Smooth muscle cell (in vitro differentiated cells): ENCODE data around the gene MCL1. TPM values are rescaled to one million over a fixed set of nuclear protein-coding genes. Genes with fewer than 3 reads are reported as not detected.
A peak's percentile ranks its signal among the peaks of the same experiment; 100 is the strongest.

Experiments used
- DNase-seq: peaks from one replicate; lab custom pipeline; 2025; ENCODE audit not compliant: unreplicated experiment; lab: John Stamatoyannopoulos, UW
- H2AFZ ChIP-seq: fragments of 200-600 bp; sonication (generic); 2 replicates; pipeline ENCODE4 v1.6.0; 2016; ENCODE audit warnings: antibody characterized with exemption, low read depth, mild to moderate bottlenecking
- H3F3A ChIP-seq: fragments of 200-600 bp; sonication (generic); 2 replicates; pipeline ENCODE4 v1.6.0; 2017; ENCODE audit warnings: antibody characterized with exemption, low read depth
- H3K27ac ChIP-seq: fragments of 200-600 bp; sonication (generic); 2 replicates; pipeline ENCODE4 v1.5.1; 2016; ENCODE audit warnings: low read depth, mild to moderate bottlenecking
- H3K27me3 ChIP-seq: fragments of 200-600 bp; sonication (generic); 2 replicates; pipeline ENCODE4 v1.6.1; 2016; ENCODE audit warnings: low read depth, mild to moderate bottlenecking
- H3K36me3 ChIP-seq: fragments of 200-600 bp; sonication (generic); 2 replicates; pipeline ENCODE4 v1.5.1; 2016; ENCODE audit warnings: low read depth
- H3K4me1 ChIP-seq: fragments of 200-600 bp; sonication (generic); 2 replicates; pipeline ENCODE4 v1.5.1; 2016; ENCODE audit warnings: low read depth
- H3K4me2 ChIP-seq: fragments of 200-600 bp; sonication (generic); 2 replicates; pipeline ENCODE4 v1.6.0; 2016; ENCODE audit warnings: mild to moderate bottlenecking
- H3K4me3 ChIP-seq: fragments of 200-600 bp; sonication (generic); 2 replicates; pipeline ENCODE4 v1.5.1; 2016; ENCODE audit warnings: mild to moderate bottlenecking
- H3K79me2 ChIP-seq: fragments of 200-600 bp; sonication (generic); 2 replicates; pipeline ENCODE4 v1.6.0; 2016; ENCODE audit warnings: low read depth, mild to moderate bottlenecking
- H3K9ac ChIP-seq: fragments of 200-600 bp; sonication (generic); 2 replicates; pipeline ENCODE4 v1.6.0; 2016; ENCODE audit warnings: low read depth
- H3K9me3 ChIP-seq: fragments of 200-600 bp; sonication (generic); replicated peaks from 2 replicates; pipeline ENCODE4 v1.5.1; 2016; ENCODE audit warnings: low read depth
- H4K20me1 ChIP-seq: fragments of 200-600 bp; sonication (generic); 2 replicates; pipeline ENCODE4 v1.6.0; 2016; ENCODE audit warnings: low read depth
- CTCF ChIP-seq: fragments of 200-600 bp; sonication (generic); IDR thresholded peaks from 2 replicates; pipeline ENCODE4 v1.5.1; 2017; ENCODE audit warnings: borderline replicate concordance, mild to moderate bottlenecking, antibody characterized with exemption; ENCODE audit not compliant: insufficient read depth, poor library complexity, severe bottlenecking
- WGBS: methylation state at CpG from one replicate; pipeline ENCODE4 v1.1.7; 2016; ENCODE audit warnings: low lambda C conversion rate; 5-methylcytosine and 5-hydroxymethylcytosine counted together
- polyA plus RNA-seq: library from polyadenylated mRNA; unstranded; fragments of >200 nt; fragmentation: Nextera tagmentation; extraction: Ambion mirVana; gene quantifications from 2 replicates; pipeline ENCODE4 v1.2.1, GENCODE V29; 2016
- total RNA-seq: library from RNA; depleted of rRNA; stranded (reverse); fragments of >200 nt; gene quantifications from 2 replicates; pipeline ENCODE4 v1.2.3, GENCODE V29; 2014

The MCL1 gene
- total and polyA plus RNA-seq, 2 experiments from 2014 or later, result 224 to 519 TPM

- Histone ChIP-seq H3K4me3 (peak overlapping the region; percentile 51), H3K27me3 (no peaks in the 10 kb centered on the region), H3K9ac (peak overlapping the region; percentile 80), H4K20me1 (peaks cover 43% of the 10 kb centered on the region), H2AFZ (no peak overlapping the region), H3K36me3 (peaks cover 25% of the 10 kb centered on the region), H3K27ac (peak overlapping the region; percentile 96), H3F3A (peaks cover 42% of the 10 kb centered on the region), H3K79me2 (peaks cover 52% of the 10 kb centered on the region), H3K9me3 (no peaks in the 10 kb centered on the region), H3K4me2 (peak overlapping the region; percentile 86), H3K4me1 (peaks cover 21% of the 10 kb centered on the region)
- no peak for DNase-seq
- 76% methylated on average over 15 of the region's 15 CpGs for WGBS
- no peak for TF ChIP-seq CTCF
Measured at GRCh38 chr1:150579945-150580642, 684 bp upstream of the MCL1 start.

GRCh38 chr1:150578272-150579109 is 919 bp downstream of the MCL1 start:
- Histone ChIP-seq H4K20me1 (peaks cover 59% of the 10 kb centered on the region), H3K79me2 (peaks cover 68% of the 10 kb centered on the region), H2AFZ (no peak overlapping the region), H3K4me3 (peak overlapping the region; percentile 92), H3K4me1 (peaks cover 27% of the 10 kb centered on the region), H3K36me3 (peaks cover 32% of the 10 kb centered on the region), H3F3A (peaks cover 51% of the 10 kb centered on the region), H3K4me2 (peak overlapping the region; percentile 83), H3K9ac (peak overlapping the region; percentile 99), H3K9me3 (no peaks in the 10 kb centered on the region), H3K27ac (peak overlapping the region; percentile 96), H3K27me3 (no peaks in the 10 kb centered on the region)
- 2% methylated on average over 50 of the region's 50 CpGs for WGBS
- DNase-seq, result peak; percentile 81
- TF ChIP-seq CTCF, result no peak

GRCh38 chr1:150577557-150578271 is 1.7 kb downstream of the MCL1 start:
- no peak for DNase-seq
- H3K27me3 ChIP-seq, result no peaks in the 10 kb centered on the region
- peak overlapping the region; percentile 99 for H3K9ac ChIP-seq
- H3K36me3 ChIP-seq, result peaks cover 32% of the 10 kb centered on the region
- 2% methylated on average over 11 of the region's 11 CpGs for WGBS
- no peak for TF ChIP-seq CTCF
- peaks cover 76% of the 10 kb centered on the region for H3K79me2 ChIP-seq
- H3K4me2 ChIP-seq, result peak overlapping the region; percentile 83
- no peaks in the 10 kb centered on the region for H3K9me3 ChIP-seq
- H2AFZ ChIP-seq, result no peak overlapping the region
- peak overlapping the region; percentile 92 for H3K4me3 ChIP-seq
- H3K27ac ChIP-seq, result peak overlapping the region; percentile 96
- H4K20me1 ChIP-seq, result peaks cover 67% of the 10 kb centered on the region
- H3K4me1 ChIP-seq, result peaks cover 27% of the 10 kb centered on the region
- peaks cover 58% of the 10 kb centered on the region for H3F3A ChIP-seq
